GM21619 (cell line): ENCODE data around the gene RAB17.
A peak's percentile ranks its signal among the peaks of the same experiment; 100 is the strongest.

ENCODE experiments used
- ATAC-seq: cut with Tn5 transposase; IDR thresholded peaks from one replicate; pipeline ENCODE4 v1.9.1; 2021; ENCODE audit not compliant: unreplicated experiment

Gene RAB17

DNA sequence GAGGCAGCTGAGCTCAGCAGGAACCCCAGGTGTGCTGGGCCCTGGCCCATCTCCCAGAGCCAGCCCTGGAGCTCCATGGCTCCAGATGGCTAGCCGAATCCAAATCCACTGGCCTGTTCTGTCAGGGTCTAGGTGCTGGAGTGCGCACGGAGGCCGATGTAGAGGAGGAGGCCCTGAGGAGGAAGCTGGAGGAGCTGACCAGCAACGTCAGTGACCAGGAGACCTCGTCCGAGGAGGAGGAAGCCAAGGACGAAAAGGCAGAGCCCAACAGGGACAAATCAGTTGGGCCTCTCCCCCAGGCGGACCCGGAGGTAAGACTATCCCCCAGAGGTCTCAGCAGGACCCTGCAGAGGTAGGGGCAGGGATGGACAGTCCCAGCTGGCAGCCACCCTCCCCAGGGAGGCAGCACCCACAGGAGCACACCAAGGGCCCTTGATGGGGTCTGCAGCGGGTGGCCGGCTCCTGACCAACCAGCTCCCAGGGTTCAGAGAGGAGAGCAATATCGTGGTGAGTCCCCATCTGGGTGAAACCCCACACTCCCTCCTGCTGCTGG is 50.2 kb downstream of the RAB17 start:
- no peak for ATAC-seq

DNA sequence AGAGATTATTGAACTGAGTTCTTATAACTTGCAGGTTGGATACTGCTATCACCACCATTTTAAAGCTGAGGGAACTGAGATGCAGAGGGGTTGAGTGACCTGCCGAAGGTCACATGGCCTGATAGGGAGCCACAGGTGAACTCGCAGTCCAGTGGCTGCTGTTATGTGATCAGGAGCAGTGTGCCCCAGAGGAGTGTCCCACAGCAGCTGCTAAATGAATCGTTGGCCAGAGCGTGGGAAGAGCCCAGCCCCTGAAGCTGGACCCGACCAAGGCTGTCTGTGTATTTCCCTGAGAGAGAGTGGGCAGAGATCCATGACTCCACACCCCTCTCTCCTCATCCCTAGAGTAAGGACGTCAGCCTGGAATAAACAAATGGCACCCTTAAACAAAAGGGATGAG is 50.9 kb downstream of the RAB17 start:
- no peak for ATAC-seq

DNA sequence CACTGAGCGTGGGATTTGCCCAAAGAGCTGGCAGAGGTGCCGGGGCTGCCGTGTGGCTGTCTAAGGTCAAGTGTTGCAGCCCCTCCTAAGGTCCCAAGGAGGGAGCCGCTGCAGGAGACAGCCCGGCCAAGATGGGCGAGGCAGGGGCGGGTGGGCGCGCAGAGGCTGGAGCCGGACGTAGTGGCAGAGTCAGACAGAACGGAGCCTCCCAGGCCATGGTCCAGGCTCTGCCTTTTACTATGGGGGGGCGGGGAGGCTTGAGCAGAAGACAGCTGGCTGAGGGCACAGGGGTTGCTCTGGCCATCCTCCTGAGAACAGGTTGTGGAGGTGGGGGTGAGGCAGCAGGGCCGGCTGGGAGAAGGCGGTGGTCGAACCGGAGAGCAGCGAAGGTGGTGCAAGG is 51.6 kb downstream of the RAB17 start:
- no peak for ATAC-seq

DNA sequence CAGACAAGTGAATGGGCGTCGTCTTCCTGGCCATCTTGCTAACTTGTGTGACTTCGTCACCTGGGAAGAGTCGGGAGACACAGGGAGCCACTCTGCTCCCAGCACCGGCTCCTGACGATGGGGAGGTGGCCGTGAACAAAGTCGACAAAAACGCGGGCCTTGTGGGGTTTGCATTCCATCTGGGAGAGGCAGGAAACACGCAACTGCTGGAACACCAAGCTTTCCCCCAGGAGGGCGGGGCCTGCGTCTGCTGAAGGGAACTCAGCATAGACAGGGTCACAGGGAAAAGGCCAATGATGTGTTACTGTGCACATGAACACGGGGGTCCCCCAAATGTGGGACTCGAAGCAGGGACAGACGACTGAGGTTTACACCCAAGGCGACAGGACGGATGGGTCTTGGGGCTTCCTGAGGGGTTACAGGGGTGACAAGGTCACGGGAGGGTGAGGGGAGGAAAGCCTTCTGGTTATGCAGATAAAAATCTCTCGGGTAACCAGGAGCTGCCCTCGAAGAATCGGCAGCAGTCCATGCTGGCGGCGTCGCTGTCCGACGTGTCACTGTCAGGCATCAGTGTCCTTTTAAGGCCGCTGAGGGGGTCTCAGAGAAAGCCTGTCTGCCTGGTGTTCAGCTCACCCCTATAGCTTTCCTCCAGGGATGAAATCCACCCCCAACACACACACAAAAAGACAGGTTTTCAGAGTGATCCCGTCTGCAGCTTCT is 52.4 kb downstream of the RAB17 start:
- no peak for ATAC-seq

GRCh38 chr2:237536617-237537016 is 53.9 kb downstream of the RAB17 start:
- ATAC-seq: no peak

DNA sequence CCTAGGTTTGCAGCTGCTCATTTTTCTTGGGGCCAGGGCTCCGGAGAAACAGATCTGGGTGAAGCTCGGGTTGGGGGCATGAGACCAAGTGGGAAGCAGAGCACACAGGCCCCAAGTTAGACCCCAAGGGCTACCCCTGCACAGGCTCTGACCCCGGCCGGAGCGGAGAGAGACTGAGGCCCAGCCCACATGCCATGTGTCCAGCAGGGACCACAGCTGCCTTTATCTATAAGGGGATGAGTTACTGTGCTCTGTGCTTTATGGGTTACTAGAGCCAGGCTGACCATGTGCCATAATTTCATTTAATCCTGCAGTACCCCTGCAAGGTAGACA is 54.5 kb downstream of the RAB17 start:
- no peak for ATAC-seq

DNA sequence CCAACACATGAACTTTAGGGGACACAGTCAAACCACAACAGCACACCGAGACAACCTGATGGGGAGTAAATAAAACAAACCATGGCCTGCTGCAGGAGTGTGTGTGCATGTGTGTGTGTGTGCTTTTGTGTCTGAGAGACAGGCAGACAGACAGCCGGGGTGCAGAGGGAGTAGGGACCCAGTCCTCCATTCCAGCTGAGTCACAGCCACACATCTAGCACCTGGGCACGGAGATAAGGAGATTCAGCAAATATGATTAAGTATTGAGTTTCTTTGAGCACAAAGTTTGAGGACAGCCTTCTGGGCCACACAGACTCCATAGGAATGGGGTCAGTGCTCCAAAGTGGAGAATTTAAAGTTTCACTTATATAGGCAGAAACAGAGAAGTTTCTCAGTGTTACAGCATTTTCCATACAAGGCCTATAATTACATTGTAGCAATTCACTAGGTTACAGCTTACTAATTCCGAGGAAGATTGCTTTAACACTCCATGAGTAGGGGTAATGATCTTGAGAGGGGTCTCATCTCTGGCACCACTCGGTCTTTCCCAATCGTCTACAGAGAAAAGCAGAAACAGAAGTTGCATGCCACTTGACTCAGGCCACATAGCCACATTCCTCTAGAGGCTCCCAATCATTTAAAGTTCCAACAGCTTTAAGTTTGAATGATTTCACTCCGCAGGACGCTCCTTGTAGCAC is 55.0 kb downstream of the RAB17 start:
- ATAC-seq: no peak

DNA sequence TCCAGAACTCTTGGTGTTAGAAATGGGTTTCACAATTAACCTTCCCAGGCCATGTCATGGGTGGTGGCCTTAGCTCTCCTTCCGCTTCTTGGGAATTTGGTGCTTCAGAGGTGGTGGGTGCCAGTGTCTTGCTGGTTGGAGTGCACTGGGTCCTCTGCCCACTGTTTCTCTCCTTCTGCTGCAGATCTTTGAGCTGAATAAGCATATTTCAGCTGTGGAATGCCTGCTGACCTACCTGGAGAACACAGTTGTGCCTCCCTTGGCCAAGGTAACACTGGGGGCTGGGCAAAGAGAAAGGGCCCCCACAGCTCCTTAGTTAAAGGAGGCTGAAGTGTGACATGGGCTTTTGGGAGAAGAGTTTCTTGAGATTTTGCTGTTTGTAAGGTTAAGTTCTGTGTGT is 56.2 kb downstream of the RAB17 start:
- no peak for ATAC-seq

DNA sequence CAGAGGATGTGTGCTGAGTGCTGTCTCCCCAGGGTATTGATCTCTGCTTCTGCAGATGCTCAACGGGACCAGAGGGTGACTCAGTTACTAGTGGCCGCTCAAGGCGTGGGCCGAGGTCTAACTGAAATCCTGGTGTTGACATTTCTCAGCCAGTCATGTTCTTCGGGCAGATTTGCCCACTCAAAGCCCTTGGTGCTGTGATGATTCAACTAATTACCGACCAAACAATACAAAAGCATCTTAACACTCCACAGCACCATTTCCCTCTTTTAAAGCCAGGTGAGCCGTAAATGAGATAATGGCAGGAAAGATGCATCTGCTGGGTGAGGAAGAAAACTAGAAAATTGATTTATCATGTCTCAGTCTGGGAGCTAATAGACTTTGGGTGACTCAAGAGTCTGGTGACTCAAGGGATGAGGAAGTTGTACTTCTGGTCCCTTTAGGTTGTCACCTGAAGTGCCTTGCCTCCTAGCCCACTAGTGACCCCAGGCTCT is 56.8 kb downstream of the RAB17 start:
- no peak for ATAC-seq

DNA sequence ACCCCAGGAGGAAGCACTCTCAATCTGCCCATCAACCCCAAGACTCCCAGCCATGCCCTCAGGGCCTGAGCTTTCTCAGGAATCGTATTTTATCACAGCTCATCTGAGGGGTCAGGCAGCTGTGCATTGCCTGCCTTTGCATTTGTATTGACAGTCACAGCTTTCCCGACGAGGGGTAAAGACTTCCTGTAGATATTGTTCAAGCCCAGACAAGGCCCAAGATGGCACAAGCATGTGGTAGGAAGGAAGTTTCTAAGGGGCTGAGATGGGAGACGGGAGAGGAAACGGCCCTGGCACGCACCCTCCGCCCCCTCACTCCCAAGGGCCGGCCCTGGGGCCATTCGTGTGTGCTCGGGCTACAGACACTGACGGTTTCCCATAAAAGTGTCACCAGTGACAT is 58.4 kb downstream of the RAB17 start:
- no peak for ATAC-seq

DNA sequence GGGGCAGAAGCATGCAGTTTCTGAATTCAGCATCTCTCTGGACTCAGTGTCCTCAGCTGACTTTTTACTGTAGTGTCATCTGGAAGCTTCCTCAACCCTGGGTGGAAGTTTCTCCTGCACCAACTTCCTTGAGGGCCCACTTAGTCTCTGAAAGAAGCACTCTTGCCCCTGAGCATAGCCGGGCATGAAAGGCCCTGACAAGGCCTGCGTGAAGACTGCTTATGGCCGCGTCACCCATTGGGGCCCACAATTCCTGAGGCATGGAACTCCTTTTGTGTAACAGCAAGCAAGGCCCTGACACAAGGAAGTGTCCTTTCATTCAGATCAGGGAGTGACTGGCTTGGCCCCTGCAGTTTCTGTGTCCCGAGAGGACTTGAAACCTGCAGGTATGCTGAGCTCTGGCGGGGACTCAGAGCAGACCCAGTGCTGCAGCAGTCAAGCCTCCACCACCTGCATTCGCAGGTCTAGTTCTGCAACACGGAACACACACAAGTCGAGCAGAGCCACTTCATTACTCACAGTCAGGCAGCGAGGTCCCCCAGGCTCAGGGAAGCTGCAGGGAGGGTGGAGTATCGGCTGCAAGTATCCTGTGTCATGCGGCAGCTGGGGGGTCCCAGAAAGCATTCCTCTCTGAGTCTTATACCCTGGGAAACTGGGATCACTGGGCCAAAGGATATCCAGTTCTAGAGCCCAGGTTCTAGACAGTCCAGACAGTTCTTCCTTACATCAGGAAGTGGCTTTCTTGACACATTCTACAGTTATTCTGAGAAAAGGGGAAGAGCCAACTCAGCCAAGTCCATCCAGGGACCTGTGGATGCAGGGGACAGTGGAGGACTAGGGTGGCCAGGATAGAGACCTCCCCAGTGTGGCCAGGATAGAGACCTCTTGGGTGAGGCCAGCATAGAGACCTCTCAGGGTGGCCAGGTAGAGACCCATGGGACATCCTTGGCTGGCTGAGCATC is 59.8 kb downstream of the RAB17 start:
- ATAC-seq: no peak

- ATAC-seq: peak; percentile 73
Measured at GRCh38 chr2:237529452-237530402, 60.8 kb downstream of the RAB17 start.

DNA sequence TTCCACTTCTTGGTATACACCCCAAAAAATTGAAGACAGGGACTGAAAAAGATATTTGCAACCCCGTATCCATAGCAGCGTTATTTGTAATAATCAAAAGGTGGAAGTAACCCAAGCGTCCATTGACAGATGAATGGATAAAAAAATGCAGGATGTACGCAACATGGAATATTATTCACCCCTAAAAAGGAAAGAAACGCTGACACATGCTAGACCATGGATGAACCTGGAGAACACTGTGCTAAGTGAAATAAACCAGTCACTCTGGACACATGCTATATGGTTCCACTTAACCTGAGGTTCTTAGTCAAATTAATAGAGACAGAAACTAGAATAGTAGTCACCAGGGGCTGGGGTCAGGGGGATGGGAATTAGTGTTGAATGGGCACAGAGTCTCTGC is 62.8 kb downstream of the RAB17 start:
- ATAC-seq: no peak

DNA sequence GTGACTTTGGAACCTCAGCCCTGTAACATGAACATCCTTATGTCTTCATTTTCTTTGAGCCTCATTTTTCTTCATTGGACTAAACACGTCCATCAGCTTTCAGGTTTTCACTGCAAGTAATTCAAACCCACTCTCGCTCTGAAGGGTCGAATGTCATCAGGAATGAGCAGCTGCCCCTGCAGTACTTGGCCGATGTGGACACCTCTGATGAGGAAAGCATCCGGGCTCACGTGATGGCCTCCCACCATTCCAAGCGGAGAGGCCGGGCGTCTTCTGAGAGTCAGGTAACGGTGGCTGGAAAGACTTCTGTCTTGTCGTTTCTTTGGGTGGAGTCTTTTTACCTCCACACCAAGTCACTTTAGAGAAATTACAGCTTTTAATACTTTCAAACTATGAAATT is 63.3 kb downstream of the RAB17 start:
- no peak for ATAC-seq

DNA sequence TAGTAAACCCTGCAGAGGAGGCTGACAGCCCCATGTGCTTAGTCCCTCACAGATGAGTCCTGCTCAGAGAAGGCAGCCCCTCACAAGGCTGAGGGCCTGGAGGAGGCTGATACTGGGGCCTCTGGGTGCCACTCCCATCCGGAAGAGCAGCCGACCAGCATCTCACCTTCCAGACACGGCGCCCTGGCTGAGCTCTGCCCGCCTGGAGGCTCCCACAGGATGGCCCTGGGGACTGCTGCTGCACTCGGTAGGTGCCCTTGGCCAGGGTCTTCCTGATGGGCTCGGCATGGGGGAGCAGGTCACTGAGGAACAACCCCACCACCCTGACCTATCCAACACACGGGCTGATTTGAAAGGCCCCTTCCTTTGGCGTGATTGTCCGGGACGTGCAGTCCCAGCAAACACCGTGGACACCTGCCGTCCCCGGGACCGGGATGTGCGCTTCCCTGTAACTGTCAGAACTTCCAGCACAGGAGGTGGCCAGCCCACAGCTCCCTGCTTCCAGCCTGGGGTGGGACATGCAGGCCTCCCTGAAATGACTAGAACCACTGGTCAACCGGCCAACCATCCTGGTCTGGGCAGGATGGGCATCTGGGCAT is 64.9 kb downstream of the RAB17 start:
- no peak for ATAC-seq

GRCh38 chr2:237524631-237525030 is 65.9 kb downstream of the RAB17 start:
- ATAC-seq: no peak
